H9 (cell line): Measurements from ENCODE around the gene SAFB. TPM values are rescaled to one million over a fixed set of nuclear protein-coding genes. Genes with fewer than 3 reads are reported as not detected.

ENCODE experiments used
- DNase-seq: peaks from one replicate; pipeline ENCODE4 v3.0.0-alpha.2; 2017
- H2AFZ ChIP-seq: one replicate; pipeline ENCODE4 v1.6.1; 2013; ENCODE audit warnings: mild to moderate bottlenecking, low read length, control low read depth, moderate library complexity
- H2AK5ac ChIP-seq: 2 replicates; pipeline ENCODE4 v1.6.1; 2013; ENCODE audit warnings: low read length, control low read depth, mixed read lengths; ENCODE audit not compliant: insufficient read length
- H2BK120ac ChIP-seq: one replicate; pipeline ENCODE4 v1.6.1; 2013; ENCODE audit warnings: low read depth, mild to moderate bottlenecking, low read length, control low read depth, inconsistent platforms; ENCODE audit not compliant: poor library complexity, severe bottlenecking
- H2BK12ac ChIP-seq: 2 replicates; pipeline ENCODE4 v1.6.1; 2013; ENCODE audit warnings: low read length, control low read depth, mixed read lengths, low read depth; ENCODE audit not compliant: insufficient read length
- H2BK15ac ChIP-seq: 2 replicates; pipeline ENCODE4 v1.6.1; 2013; ENCODE audit warnings: low read depth, low read length, control low read depth
- H2BK20ac ChIP-seq: one replicate; pipeline ENCODE4 v1.6.1; 2013; ENCODE audit warnings: low read depth, mild to moderate bottlenecking, low read length, control low read depth, inconsistent platforms; ENCODE audit not compliant: poor library complexity, severe bottlenecking
- H2BK5ac ChIP-seq: 2 replicates; pipeline ENCODE4 v1.6.1; 2013; ENCODE audit warnings: low read length, control low read depth, mixed read lengths; ENCODE audit not compliant: insufficient read length
- H3K14ac ChIP-seq: 2 replicates; pipeline ENCODE4 v1.6.1; 2013; ENCODE audit warnings: low read length, control low read depth; ENCODE audit not compliant: insufficient read depth
- H3K18ac ChIP-seq: 2 replicates; pipeline ENCODE4 v1.6.1; 2013; ENCODE audit warnings: low read depth, mild to moderate bottlenecking, mixed read lengths, low read length, control low read depth; ENCODE audit not compliant: insufficient read length
- H3K23ac ChIP-seq: 2 replicates; pipeline ENCODE4 v1.6.1; 2013; ENCODE audit warnings: low read length, control low read depth, mixed read lengths, low read depth; ENCODE audit not compliant: insufficient read length
- H3K23me2 ChIP-seq: 2 replicates; pipeline ENCODE4 v1.6.1; 2013; ENCODE audit warnings: low read depth, mild to moderate bottlenecking, mixed read lengths, low read length, control low read depth; ENCODE audit not compliant: insufficient read length, poor library complexity, severe bottlenecking
- H3K27ac ChIP-seq: 2 replicates; pipeline ENCODE4 v1.5.1; 2013; ENCODE audit warnings: low read length, control low read depth, mixed read lengths, low read depth; ENCODE audit not compliant: insufficient read length
- H3K27me3 ChIP-seq: 2 replicates; pipeline ENCODE4 v1.6.1; 2013; ENCODE audit warnings: low read length, control low read depth, inconsistent platforms; ENCODE audit not compliant: insufficient read depth
- H3K4ac ChIP-seq: 2 replicates; pipeline ENCODE4 v1.6.1; 2013; ENCODE audit warnings: low read depth, mild to moderate bottlenecking, control low read depth, inconsistent platforms, low read length, moderate library complexity
- H3K4me1 ChIP-seq: 2 replicates; pipeline ENCODE4 v1.6.1; 2013; ENCODE audit warnings: low read length, control low read depth, inconsistent platforms; ENCODE audit not compliant: insufficient read depth
- H3K4me2 ChIP-seq: 2 replicates; pipeline ENCODE4 v1.6.1; 2013; ENCODE audit warnings: low read length, control low read depth, mixed read lengths; ENCODE audit not compliant: insufficient read length, insufficient read depth
- H3K56ac ChIP-seq: 2 replicates; pipeline ENCODE4 v1.6.1; 2013; ENCODE audit warnings: low read depth, mild to moderate bottlenecking, mixed read lengths, low read length, control low read depth; ENCODE audit not compliant: insufficient read length
- H3K79me1 ChIP-seq: 2 replicates; pipeline ENCODE4 v1.6.1; 2013; ENCODE audit warnings: low read depth, mild to moderate bottlenecking, moderate library complexity, low read length, control low read depth, inconsistent platforms; ENCODE audit not compliant: insufficient read depth, poor library complexity, severe bottlenecking
- H3K79me2 ChIP-seq: 2 replicates; pipeline ENCODE4 v1.6.1; 2013; ENCODE audit warnings: low read length, control low read depth, inconsistent platforms; ENCODE audit not compliant: insufficient read depth
- H3K9ac ChIP-seq: 2 replicates; pipeline ENCODE4 v1.6.1; 2013; ENCODE audit warnings: low read length, control low read depth, mixed read lengths; ENCODE audit not compliant: insufficient read length; ENCODE audit errors: extremely low read depth
- H3K9me3 ChIP-seq: one replicate; pipeline ENCODE4 v1.6.1; 2013; ENCODE audit warnings: low read depth, low read length, inconsistent platforms; ENCODE audit not compliant: control insufficient read depth
- H3T11ph ChIP-seq: one replicate; pipeline ENCODE4 v1.6.1; 2013; ENCODE audit warnings: mild to moderate bottlenecking, low read length, control low read depth, inconsistent platforms
- H4K20me1 ChIP-seq: one replicate; pipeline ENCODE4 v1.6.1; 2013; ENCODE audit not compliant: control insufficient read depth, insufficient read length, insufficient read depth
- H4K5ac ChIP-seq: 2 replicates; pipeline ENCODE4 v1.6.1; 2013; ENCODE audit warnings: low read depth, mild to moderate bottlenecking, mixed read lengths, low read length, control low read depth; ENCODE audit not compliant: insufficient read length
- H4K8ac ChIP-seq: replicated peaks from 2 replicates; pipeline ENCODE4 v1.6.1; 2013; ENCODE audit warnings: low read length, control low read depth, mixed read lengths, low read depth; ENCODE audit not compliant: insufficient read length
- H4K91ac ChIP-seq: 2 replicates; pipeline ENCODE4 v1.6.1; 2013; ENCODE audit warnings: low read depth, mild to moderate bottlenecking, moderate library complexity, mixed read lengths, low read length, control low read depth; ENCODE audit not compliant: insufficient read length
- H3K27ac Mint-ChIP-seq, 3 experiments: 2 replicates in 2 of 3; 3 replicates in 1 of 3; pipeline ENCODE4 v1.8.0; 2020 to 2021; ENCODE audit warnings: mixed read lengths in 3 of 3, mild to moderate bottlenecking in 1 of 3, moderate library complexity in 1 of 3
- H3K27me3 Mint-ChIP-seq: 2 replicates; pipeline ENCODE4 v1.8.0; 2021; ENCODE audit warnings: low read depth, mild to moderate bottlenecking, moderate library complexity, mixed read lengths
- H3K36me3 Mint-ChIP-seq, 3 experiments: 2 replicates in 2 of 3; 3 replicates in 1 of 3; pipeline ENCODE4 v1.8.0; 2020 to 2021; ENCODE audit warnings: low read depth in 3 of 3, mixed read lengths in 3 of 3; ENCODE audit not compliant: insufficient read depth in 1 of 3
- H3K4me1 Mint-ChIP-seq, 2 experiments: 2 replicates each; pipeline ENCODE4 v1.8.0; 2020; ENCODE audit warnings: mixed read lengths in 2 of 2
- H3K4me3 Mint-ChIP-seq, 2 experiments: 2 replicates in 1 of 2; 3 replicates in 1 of 2; pipeline ENCODE4 v1.8.0; 2020 to 2021; ENCODE audit warnings: mild to moderate bottlenecking in 2 of 2, mixed read lengths in 2 of 2, moderate library complexity in 1 of 2
- H3K9me3 Mint-ChIP-seq, 2 experiments: 2 replicates in 1 of 2; 3 replicates in 1 of 2; pipeline ENCODE4 v1.8.0; 2020; ENCODE audit warnings: mild to moderate bottlenecking in 2 of 2, mixed read lengths in 2 of 2, moderate library complexity in 1 of 2
- WGBS: extraction: QIAGEN DNeasy Blood & Tissue Kit; methylation state at CpG from one replicate; pipeline ENCODE4 v1.1.7; 2013; ENCODE audit warnings: missing lambda C conversion rate, low lambda C conversion rate, mixed read lengths; ENCODE audit not compliant: insufficient read length; ENCODE audit errors: extremely low coverage; 5-methylcytosine and 5-hydroxymethylcytosine counted together
- total RNA-seq: library from RNA; stranded (reverse); gene quantifications from 2 replicates; pipeline ENCODE4 v1.2.1, GENCODE V29; 2021
- TF ChIP-seq, protein P1 (sequence below): fragments of 200-600 bp; sonication (generic); conservative IDR thresholded peaks from 3 replicates; pipeline ENCODE4 v1.8.0; 2021; ENCODE audit warnings: antibody characterized with exemption, mild to moderate bottlenecking

The SAFB gene
- total RNA-seq, 1 experiment from 2014 or later = 110 TPM

DNA sequence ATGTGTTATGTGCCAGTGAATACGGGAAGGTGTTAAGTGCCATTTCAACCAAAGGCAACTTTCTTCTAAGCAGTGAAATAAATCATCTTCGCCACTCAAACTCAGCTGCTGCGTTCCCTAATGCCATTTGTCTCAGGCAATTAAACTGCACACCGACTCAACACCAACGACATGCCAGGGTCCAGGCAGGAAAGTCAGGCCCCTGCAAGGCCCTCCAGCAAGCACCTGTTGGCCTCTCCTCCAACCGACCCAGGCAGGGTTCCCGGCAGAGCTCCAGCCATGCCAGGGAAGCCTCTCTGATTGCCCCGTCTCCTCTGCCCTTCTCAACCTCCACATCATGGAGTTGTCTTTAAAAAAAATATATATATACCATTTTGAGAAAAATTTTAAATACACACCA, 22.1 kb upstream of the SAFB start:
- Histone ChIP-seq H4K20me1 (no peaks in the 10 kb centered on the region), H2BK20ac (no peak overlapping the region), H3K27me3 (no peaks in the 10 kb centered on the region; the same call in 1 of the 2 replicates), H4K5ac (no peak overlapping the region), H2BK120ac (no peak overlapping the region), H3K23me2 (no peaks in the 10 kb centered on the region), H4K91ac (no peak overlapping the region), H3K79me1 (peaks cover 7% of the 10 kb centered on the region), H3K4ac (no peak overlapping the region), H2BK15ac (no peak overlapping the region), H2BK12ac (no peak overlapping the region), H2AFZ (no peak overlapping the region), H2BK5ac (no peak overlapping the region), H4K8ac (no peak overlapping the region), H3K4me1 (no peaks in the 10 kb centered on the region), H3K56ac (no peak overlapping the region), H3K14ac (no peak overlapping the region), H2AK5ac (no peak overlapping the region), H3K9ac (no peak overlapping the region), H3K79me2 (no peaks in the 10 kb centered on the region), H3K9me3 (no peaks in the 10 kb centered on the region), H3K23ac (no peak overlapping the region), H3K4me2 (no peak overlapping the region), H3K18ac (no peak overlapping the region), H3K27ac (no peak overlapping the region), H3T11ph (no peak overlapping the region)
- H3K4me3 Mint-ChIP-seq = no peak overlapping the region
- WGBS = no CpG with 5 or more reads among the region's 8 CpGs
- no peak overlapping the region for H3K27ac Mint-ChIP-seq
- H3K27me3 Mint-ChIP-seq = no peaks in the 10 kb centered on the region
- H3K36me3 Mint-ChIP-seq = peaks cover 40 to 92% (median 83%) of the 10 kb centered on the region in 3 experiments; a peak in 6 of 7 replicates
- TF ChIP-seq, protein P1, sequence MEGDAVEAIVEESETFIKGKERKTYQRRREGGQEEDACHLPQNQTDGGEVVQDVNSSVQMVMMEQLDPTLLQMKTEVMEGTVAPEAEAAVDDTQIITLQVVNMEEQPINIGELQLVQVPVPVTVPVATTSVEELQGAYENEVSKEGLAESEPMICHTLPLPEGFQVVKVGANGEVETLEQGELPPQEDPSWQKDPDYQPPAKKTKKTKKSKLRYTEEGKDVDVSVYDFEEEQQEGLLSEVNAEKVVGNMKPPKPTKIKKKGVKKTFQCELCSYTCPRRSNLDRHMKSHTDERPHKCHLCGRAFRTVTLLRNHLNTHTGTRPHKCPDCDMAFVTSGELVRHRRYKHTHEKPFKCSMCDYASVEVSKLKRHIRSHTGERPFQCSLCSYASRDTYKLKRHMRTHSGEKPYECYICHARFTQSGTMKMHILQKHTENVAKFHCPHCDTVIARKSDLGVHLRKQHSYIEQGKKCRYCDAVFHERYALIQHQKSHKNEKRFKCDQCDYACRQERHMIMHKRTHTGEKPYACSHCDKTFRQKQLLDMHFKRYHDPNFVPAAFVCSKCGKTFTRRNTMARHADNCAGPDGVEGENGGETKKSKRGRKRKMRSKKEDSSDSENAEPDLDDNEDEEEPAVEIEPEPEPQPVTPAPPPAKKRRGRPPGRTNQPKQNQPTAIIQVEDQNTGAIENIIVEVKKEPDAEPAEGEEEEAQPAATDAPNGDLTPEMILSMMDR = no peak
- H3K4me1 Mint-ChIP-seq = no peaks in the 10 kb centered on the region
- H3K9me3 Mint-ChIP-seq = no peaks in the 10 kb centered on the region
- DNase-seq = no peak
